Measurements from ENCODE around the gene NRSN1.

GRCh38 chr6:24126586-24127192 lies 674 bp downstream of the NRSN1 start:
- no peak for TF ChIP-seq HNF4G (IDR thresholded peaks at IDR 0.05; ENCODE audit: borderline replicate concordance, low read depth, low read length)
- TF ChIP-seq HNF4G (CRISPR knock-in tag; IDR thresholded peaks at IDR 0.05; ENCODE audit: borderline replicate concordance, low read depth): peak; percentile 60; the same call in 1 of the 2 replicates
- peak; percentile 95 for TF ChIP-seq HDAC2 (CRISPR knock-in tag; IDR thresholded peaks at IDR 0.05)
- 0 out of 2 replicates have a peak, but pooled peaks have one; percentile 37 for TF ChIP-seq NR2C2 (CRISPR knock-in tag; IDR thresholded peaks at IDR 0.05; ENCODE audit: borderline replicate concordance)
